Endothelial cell of umbilical vein (primary cell): Measurements from ENCODE around the gene ZNF580. TPM values are rescaled to one million over a fixed set of nuclear protein-coding genes. Genes with fewer than 3 reads are reported as not detected.

Source experiments
- BruUV-seq: library from RNA; stranded (reverse); fragments of 400-500 nt; replicated peaks from 2 replicates; lab custom pipeline; 2021; lab: Mats Ljungman, UMichigan
- CTCF ChIA-PET: fragments of 300-600, 350-600 bp; sonication (Branson Sonifier 250); formaldehyde crosslinking; loops from one replicate; lab custom pipeline; 2021; ENCODE audit warnings: antibody characterized with exemption, inconsistent platforms; lab: Charles Lee
- POLR2A ChIA-PET: fragments of 300-600, 350-600 bp; sonication (Branson Sonifier 250); formaldehyde crosslinking; loops from one replicate; lab custom pipeline; 2021; ENCODE audit warnings: antibody characterized with exemption, inconsistent platforms; lab: Charles Lee
- DNase-seq: peaks from one replicate; pipeline ENCODE4 v3.0.0-alpha.2; 2011; ENCODE audit warnings: low read depth, low spot score
- FAIRE-seq: peaks from 2 replicates; lab custom pipeline; 2011; peaks lifted over from hg19 to GRCh38; lab: Jason Lieb, UNC
- H2AFZ ChIP-seq: 2 replicates; pipeline ENCODE4 v1.6.0; 2012; ENCODE audit warnings: low read depth, low read length, control low read depth, inconsistent platforms
- H3K27ac ChIP-seq: 2 replicates; pipeline ENCODE4 v1.5.1; 2011; ENCODE audit warnings: low read depth, mild to moderate bottlenecking, control low read depth, low read length, moderate library complexity; ENCODE audit not compliant: insufficient read depth
- H3K27me3 ChIP-seq, 2 experiments: 2 replicates each; pipeline versions ENCODE4 v1.6.0 to v1.6.1; 2011; ENCODE audit warnings: low read length in 2 of 2, mixed read lengths in 1 of 2; ENCODE audit not compliant: control insufficient read depth in 2 of 2, insufficient read depth in 2 of 2
- H3K36me3 ChIP-seq, 2 experiments: 2 replicates in 1 of 2; 3 replicates in 1 of 2; pipeline ENCODE4 v1.5.1; 2011; ENCODE audit warnings: low read length in 2 of 2, mild to moderate bottlenecking in 1 of 2, moderate library complexity in 1 of 2; ENCODE audit not compliant: control insufficient read depth in 2 of 2, insufficient read depth in 2 of 2; ENCODE audit errors: extremely low read depth in 1 of 2
- H3K4me1 ChIP-seq: 3 replicates; pipeline ENCODE4 v1.5.1; 2011; ENCODE audit warnings: mild to moderate bottlenecking, low read length; ENCODE audit not compliant: control insufficient read depth, insufficient read depth; ENCODE audit errors: extremely low read depth
- H3K4me2 ChIP-seq: 2 replicates; pipeline ENCODE4 v1.6.1; 2011; ENCODE audit warnings: low read length, control low read depth, mixed read lengths; ENCODE audit not compliant: insufficient read depth
- H3K4me3 ChIP-seq, 3 experiments: fragments of 200-600 bp in 1 of 3; sonication (generic), shearing (Covaris generic) in 1 of 3; replicated peaks in 1 of 3; 2 replicates each; pipeline ENCODE4 v1.5.1; 2011 to 2016; ENCODE audit warnings: control low read depth in 3 of 3, low read length in 3 of 3, mild to moderate bottlenecking in 2 of 3, inconsistent platforms in 1 of 3, low read depth in 1 of 3, moderate library complexity in 1 of 3; ENCODE audit not compliant: insufficient read depth in 1 of 3
- H3K79me2 ChIP-seq: 2 replicates; pipeline ENCODE4 v1.6.0; 2012; ENCODE audit warnings: low read length, inconsistent platforms; ENCODE audit not compliant: control insufficient read depth, insufficient read depth
- H3K9ac ChIP-seq: replicated peaks from 2 replicates; pipeline ENCODE3; 2011; ENCODE audit warnings: low read length, control low read depth; ENCODE audit not compliant: insufficient read depth; ENCODE audit errors: extremely low read depth
- H3K9me1 ChIP-seq: replicated peaks from 3 replicates; pipeline ENCODE4 v1.6.0; 2011; ENCODE audit warnings: mild to moderate bottlenecking, low read length; ENCODE audit not compliant: control insufficient read depth, insufficient read depth; ENCODE audit errors: extremely low read depth
- H3K9me3 ChIP-seq: replicated peaks from 2 replicates; pipeline ENCODE4 v1.5.1; 2012; ENCODE audit warnings: low read length, inconsistent platforms; ENCODE audit not compliant: control insufficient read depth, insufficient read depth
- H4K20me1 ChIP-seq: replicated peaks from 2 replicates; pipeline ENCODE3; 2011; ENCODE audit warnings: mild to moderate bottlenecking, low read length; ENCODE audit not compliant: control insufficient read depth, insufficient read depth; ENCODE audit errors: extremely low read depth
- EZH2 ChIP-seq: IDR thresholded peaks from 2 replicates; pipeline ENCODE4 v1.6.1; 2012; ENCODE audit warnings: borderline replicate concordance, low read depth, mild to moderate bottlenecking, moderate library complexity, low read length, inconsistent platforms; ENCODE audit not compliant: severe bottlenecking
- FOS ChIP-seq: IDR thresholded peaks from 2 replicates; pipeline ENCODE4 v1.6.1; 2011; ENCODE audit warnings: mild to moderate bottlenecking, low read length, moderate library complexity, borderline replicate concordance; ENCODE audit not compliant: insufficient read depth
- GATA2 ChIP-seq: IDR thresholded peaks from 2 replicates; pipeline ENCODE4 v1.7.0; 2011; ENCODE audit warnings: low read depth, mild to moderate bottlenecking, moderate library complexity, mixed read lengths, low read length; ENCODE audit not compliant: insufficient read length, insufficient read depth
- JUN ChIP-seq: IDR thresholded peaks from 2 replicates; pipeline ENCODE4 v1.6.1; 2011; ENCODE audit warnings: borderline replicate concordance, low read depth; ENCODE audit not compliant: insufficient read length, insufficient read depth
- MYC ChIP-seq: IDR thresholded peaks from one replicate; pipeline ENCODE4 v1.6.1; 2011; ENCODE audit warnings: mild to moderate bottlenecking, low read depth, low read length
- POLR2A ChIP-seq: IDR thresholded peaks from 2 replicates; pipeline ENCODE4 v1.6.1; 2012; ENCODE audit warnings: low read depth, mild to moderate bottlenecking, control low read depth, low read length
- POLR2AphosphoS5 ChIP-seq: IDR thresholded peaks from 2 replicates; pipeline ENCODE4 v1.6.1; 2012; ENCODE audit warnings: low read depth, mild to moderate bottlenecking, control low read depth, low read length, moderate library complexity; ENCODE audit not compliant: insufficient read depth
- dilution Hi-C: fragments of 300-500 bp; cut with MboI; formaldehyde crosslinking; loops from one replicate; pipeline ENCODE4 v1.15.0; 2019; ENCODE audit warnings: low sequenced_read_pairs; ENCODE audit not compliant: extremely low pct_ligation_motif_present
- intact Hi-C: fragments of 100-400 bp; cut with micrococcal nuclease; formaldehyde crosslinking; loops from one replicate; pipeline ENCODE4 v1.10.0; 2022
- polyA plus RNA-seq, 4 experiments: library from polyadenylated mRNA; depleted of rRNA in 3 of 4; stranded (reverse) in 3 of 4; unstranded in 1 of 4; fragments of >200 nt; gene quantifications; 2 replicates each; pipeline versions ENCODE4 v1.2.1 to v1.2.3, GENCODE V29; 2011 to 2012; ENCODE audit warnings: missing spikeins in 1 of 4
- total RNA-seq: library from RNA; stranded (reverse); gene quantifications from 2 replicates; pipeline ENCODE4 v1.2.3, GENCODE V29; 2021
- TF ChIP-seq, protein P1 (sequence below): IDR thresholded peaks from 2 replicates; pipeline ENCODE4 v1.6.1; 2011; ENCODE audit not compliant: insufficient read depth, insufficient read length
- TF ChIP-seq, protein P2 (sequence below), 2 donors: IDR thresholded peaks; 1 replicate in 1 of 2; 2 replicates in 1 of 2; pipeline ENCODE4 v1.5.1; 2011; ENCODE audit warnings: low read length in 2 of 2, mild to moderate bottlenecking in 2 of 2, moderate library complexity in 2 of 2, control low read depth in 1 of 2, inconsistent platforms in 1 of 2, low read depth in 1 of 2; ENCODE audit not compliant: insufficient read depth in 1 of 2; ENCODE audit errors: extremely low read depth in 1 of 2

The ZNF580 gene
- total and polyA plus RNA-seq, 2 donors (not counting 3 experiments of a cell fraction or from before 2014, with no cell fraction given), result 13.7 to 41.1 TPM

DNA sequence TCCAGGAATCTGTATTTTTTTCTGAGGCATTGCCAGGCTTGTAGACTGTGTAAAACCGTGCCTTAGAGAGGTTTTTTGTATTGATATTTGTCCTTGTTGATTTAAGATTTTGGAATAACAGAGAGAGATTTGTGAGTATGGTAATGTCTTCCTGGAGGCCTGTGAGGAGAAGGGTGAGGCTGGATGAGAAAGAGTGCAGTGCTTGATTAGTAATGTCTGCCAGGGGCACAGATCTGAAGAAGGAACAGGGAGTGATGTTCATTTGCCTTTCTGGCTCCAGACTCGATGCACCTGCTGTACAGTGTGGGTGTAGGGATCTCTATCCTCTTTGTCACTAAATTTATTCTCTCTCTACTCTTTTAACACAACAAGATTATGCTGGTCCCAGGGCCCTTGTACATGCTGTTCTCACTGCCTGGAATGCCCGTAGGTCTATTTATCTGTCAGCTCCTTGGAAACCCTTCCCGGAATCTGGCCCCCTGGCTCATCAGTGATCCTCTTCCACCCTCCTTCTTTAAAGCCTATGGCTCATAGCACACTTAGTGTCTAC, 45.7 kb upstream of the ZNF580 start:
- DNase-seq, result no peak
- dilution Hi-C loops (no loop called here), intact Hi-C loops (no loop called here)
- Histone ChIP-seq H4K20me1 (no peaks in the 10 kb centered on the region), H3K9me1 (no peaks in the 10 kb centered on the region), H3K79me2 (no peaks in the 10 kb centered on the region), H3K9ac (no peak overlapping the region), H3K4me3 (no peak overlapping the region), H3K27ac (no peak overlapping the region), H3K4me2 (no peak overlapping the region), H3K4me1 (no peaks in the 10 kb centered on the region), H2AFZ (no peak overlapping the region), H3K9me3 (no peaks in the 10 kb centered on the region), H3K36me3 (peaks cover 3 to 21% of the 10 kb centered on the region in 2 experiments), H3K27me3 (no peaks in the 10 kb centered on the region)
- no peak for TF ChIP-seq JUN
- TF ChIP-seq GATA2, result no peak
- TF ChIP-seq, protein P1, sequence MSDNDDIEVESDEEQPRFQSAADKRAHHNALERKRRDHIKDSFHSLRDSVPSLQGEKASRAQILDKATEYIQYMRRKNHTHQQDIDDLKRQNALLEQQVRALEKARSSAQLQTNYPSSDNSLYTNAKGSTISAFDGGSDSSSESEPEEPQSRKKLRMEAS, result no peak
- no peak for TF ChIP-seq FOS
- TF ChIP-seq MYC, result no peak
- TF ChIP-seq POLR2AphosphoS5, result no peak
- TF ChIP-seq EZH2, result no peak
- TF ChIP-seq POLR2A, result no peak
- TF ChIP-seq, protein P2, sequence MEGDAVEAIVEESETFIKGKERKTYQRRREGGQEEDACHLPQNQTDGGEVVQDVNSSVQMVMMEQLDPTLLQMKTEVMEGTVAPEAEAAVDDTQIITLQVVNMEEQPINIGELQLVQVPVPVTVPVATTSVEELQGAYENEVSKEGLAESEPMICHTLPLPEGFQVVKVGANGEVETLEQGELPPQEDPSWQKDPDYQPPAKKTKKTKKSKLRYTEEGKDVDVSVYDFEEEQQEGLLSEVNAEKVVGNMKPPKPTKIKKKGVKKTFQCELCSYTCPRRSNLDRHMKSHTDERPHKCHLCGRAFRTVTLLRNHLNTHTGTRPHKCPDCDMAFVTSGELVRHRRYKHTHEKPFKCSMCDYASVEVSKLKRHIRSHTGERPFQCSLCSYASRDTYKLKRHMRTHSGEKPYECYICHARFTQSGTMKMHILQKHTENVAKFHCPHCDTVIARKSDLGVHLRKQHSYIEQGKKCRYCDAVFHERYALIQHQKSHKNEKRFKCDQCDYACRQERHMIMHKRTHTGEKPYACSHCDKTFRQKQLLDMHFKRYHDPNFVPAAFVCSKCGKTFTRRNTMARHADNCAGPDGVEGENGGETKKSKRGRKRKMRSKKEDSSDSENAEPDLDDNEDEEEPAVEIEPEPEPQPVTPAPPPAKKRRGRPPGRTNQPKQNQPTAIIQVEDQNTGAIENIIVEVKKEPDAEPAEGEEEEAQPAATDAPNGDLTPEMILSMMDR (IDR thresholded peaks at IDR 0.05; ENCODE audit: extremely low read depth in 1 of 2, insufficient read depth in 1 of 2, low read depth in 1 of 2, low read length in 2 of 2), result no peak
- FAIRE-seq, result no peak
- ChIA-PET POLR2A (interaction anchor here (0.6 kb wide), 1 partner anchor 30 kb away, joined by 4 read pairs; no protein-coding TSS in a partner anchor), CTCF (no interaction called here)
- no TSS peak for BruUV-seq
